GM11168 (cell line): Measurements from ENCODE around the gene IP6K3.

Source experiments
- in situ Hi-C: fragments of 300-500 bp; cut with MboI; formaldehyde crosslinking; loops from one replicate; pipeline ENCODE4 v1.12.0; 2022; ENCODE audit warnings: low sequenced_read_pairs; ENCODE audit not compliant: unreplicated experiment

Gene IP6K3

DNA sequence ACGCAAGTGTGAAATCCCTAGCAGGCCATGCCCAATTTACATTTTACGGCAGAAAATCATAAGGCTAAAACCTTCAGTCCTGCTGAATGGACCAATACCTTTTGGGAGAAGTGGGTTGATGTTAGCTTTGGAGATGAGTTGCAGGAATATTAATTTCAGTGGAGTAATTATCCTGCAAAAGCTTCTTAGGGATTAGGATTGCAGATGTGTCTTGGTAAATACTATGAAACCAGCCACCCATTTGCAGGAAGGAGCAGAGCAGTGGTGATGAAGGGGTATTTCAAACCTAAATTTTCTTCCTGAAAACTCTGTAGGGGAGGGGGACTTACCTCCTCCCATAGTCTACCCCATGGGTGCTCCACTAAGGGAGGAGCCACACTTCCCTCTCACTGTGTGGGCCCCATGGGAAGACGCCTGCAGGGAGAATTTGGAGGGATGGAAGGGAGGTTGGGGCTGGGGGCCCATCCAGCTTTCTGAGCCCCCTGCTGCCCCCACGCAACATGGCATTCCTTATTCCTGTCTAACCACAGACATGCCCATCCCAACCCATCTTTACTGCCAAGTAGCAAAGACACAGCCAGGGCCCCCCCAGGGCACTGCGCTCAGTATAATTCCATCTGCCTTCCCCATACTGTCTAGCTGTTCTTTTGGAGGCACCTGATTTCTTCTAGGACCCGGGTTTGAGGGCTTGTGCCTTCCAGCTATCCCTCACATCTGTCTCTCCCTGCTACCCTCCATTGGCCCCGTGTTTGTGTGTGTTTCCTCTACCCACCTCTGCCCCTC lies 20.6 kb downstream of the IP6K3 start:
- in situ Hi-C loops, result no loop called here

GRCh38 chr6:33725222-33725621 lies 21.5 kb downstream of the IP6K3 start:
- in situ Hi-C loops, result no loop called here

DNA sequence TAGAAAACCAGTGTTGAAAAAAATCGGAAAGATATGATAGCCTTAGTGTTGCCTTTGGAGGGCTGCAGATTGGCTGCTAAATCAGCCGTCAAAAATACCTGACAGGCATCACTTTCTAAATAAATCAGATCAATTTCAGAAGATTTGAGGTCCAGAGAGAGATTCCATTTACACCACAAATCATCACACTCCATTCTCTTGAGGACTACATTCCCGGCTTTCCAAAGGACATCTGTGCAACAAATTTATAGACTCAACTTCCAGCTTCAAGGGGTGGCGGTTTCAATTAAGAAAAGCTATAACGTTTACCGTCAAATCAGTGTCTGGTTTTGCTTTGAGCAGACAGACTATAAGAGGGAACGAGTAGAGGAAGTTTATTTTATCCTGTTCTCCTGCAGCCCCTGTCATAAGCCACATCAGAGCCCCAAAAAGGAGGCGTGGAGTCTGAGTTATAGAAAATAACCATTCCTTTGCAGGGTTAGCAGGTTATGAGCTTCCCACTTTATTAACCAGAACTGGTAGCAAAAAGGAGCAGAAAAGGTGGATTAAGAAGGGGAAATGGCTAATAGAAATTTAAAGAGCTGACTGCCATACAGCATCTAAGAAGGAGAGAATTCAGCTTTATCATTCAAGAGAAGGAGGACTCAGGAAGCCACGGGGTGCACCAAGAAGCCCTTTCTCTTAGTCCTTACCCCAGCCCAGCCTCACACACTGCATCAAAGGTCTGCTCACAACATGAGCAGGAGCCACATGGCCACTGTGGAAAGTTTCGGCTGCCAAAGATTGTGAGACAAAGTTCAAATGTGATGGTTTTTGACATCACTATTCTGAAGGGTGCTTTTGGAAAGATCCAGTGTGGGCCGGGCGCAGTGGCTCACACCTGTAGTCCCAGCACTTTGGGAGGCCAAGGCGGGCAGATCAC lies 22.3 kb downstream of the IP6K3 start:
- in situ Hi-C loops, result no loop called here

DNA sequence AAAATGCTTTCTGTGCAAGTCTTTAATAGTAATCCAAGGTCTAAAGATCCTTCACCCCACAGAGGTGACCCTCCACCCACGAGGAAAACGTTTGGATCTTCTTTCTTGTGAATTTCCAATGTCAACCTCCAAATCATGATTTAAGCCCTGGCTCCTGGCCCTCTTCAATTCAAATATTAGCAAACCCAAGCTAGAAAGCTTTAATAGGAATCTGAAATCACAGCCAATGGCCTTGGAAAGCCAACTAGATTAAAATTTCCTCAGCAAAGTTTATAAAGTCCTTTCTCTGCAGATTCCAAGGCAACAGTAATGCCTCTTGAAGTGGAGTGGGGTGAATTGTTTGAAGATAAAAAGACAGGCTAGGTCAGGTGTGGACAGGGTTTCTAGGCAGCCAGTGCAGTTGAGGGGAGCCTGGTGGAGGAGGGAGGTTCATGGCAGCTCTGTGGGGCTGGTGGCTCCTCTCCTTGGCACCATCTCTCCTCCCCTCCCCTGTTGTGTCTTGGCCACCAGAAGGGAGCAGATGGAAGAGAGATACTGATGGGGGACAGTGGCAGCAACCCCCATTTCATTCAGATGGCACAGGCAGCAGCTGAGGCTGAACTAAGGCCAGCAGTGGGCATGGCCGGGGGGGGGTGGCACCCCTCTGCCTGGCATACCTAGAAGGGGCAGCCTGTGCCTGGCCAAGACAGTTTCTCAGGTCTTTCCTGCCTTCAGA lies 23.2 kb downstream of the IP6K3 start:
- in situ Hi-C loops, result no loop called here

- in situ Hi-C loops, result no loop called here
Measured at GRCh38 chr6:33722103-33722623, 24.5 kb downstream of the IP6K3 start.

- in situ Hi-C loops, result no loop called here
Measured at GRCh38 chr6:33721508-33721907, 25.2 kb downstream of the IP6K3 start.

DNA sequence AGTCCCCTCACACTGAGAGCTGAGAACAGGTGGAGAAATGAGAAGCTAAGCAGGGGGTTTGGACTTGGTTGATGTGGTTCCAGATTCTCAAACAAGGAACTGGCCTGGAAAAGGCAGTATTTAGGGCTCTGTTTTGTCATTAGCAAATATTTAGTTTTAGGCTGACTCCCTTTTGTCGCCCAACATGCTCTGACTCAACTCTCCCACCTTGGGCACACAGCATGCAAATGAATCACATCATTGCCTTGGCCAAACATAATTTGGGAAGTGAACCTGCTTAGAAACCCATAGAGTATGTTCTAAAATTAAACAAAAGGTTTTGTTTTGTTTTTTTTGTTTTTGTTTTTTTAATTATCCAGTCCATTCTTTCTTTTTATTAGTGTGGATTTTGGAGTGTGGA lies 25.7 kb downstream of the IP6K3 start:
- in situ Hi-C loops, result no loop called here

DNA sequence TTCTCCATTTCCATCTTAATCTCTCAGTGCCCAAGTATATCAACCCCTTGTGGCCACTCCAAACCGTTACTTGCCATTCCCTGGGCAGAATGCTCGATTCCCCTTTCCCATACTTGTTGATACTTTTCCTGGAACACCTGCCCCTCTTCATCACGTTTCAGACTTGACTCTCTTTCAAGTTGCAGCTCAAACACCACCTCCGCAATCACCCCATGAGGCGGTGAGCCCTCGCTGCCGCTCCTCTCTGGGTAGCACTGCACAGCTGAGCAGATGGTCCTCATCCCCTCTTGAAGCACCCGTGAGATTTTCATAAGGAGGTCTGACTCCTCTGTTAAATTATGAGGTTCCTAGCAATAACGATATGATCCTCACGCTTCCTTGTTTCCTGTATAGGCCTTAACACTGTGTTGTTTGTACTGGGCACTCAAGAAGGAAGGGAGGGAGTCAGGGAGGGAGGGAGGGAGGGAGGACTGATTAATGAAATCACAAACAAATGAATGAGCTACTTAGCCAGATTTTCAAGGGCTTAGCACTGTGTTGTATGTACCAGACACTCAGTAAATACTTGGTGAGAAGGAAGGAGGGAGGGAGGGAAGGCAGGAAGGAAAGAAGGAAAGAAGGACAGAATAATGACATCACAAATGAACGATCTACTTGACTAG lies 27.2 kb downstream of the IP6K3 start:
- in situ Hi-C loops, result loop anchor here (10.0 kb wide), 1 partner anchor 45 kb away; no protein-coding TSS in a partner anchor

- in situ Hi-C loops, result loop anchor here (10.0 kb wide), 1 partner anchor 46 kb away; no protein-coding TSS in a partner anchor
Measured at GRCh38 chr6:33718713-33719112, 28.0 kb downstream of the IP6K3 start.

GRCh38 chr6:33717934-33718455 lies 28.7 kb downstream of the IP6K3 start:
- in situ Hi-C loops, result loop anchor here (10.0 kb wide), 1 partner anchor 47 kb away; no protein-coding TSS in a partner anchor

DNA sequence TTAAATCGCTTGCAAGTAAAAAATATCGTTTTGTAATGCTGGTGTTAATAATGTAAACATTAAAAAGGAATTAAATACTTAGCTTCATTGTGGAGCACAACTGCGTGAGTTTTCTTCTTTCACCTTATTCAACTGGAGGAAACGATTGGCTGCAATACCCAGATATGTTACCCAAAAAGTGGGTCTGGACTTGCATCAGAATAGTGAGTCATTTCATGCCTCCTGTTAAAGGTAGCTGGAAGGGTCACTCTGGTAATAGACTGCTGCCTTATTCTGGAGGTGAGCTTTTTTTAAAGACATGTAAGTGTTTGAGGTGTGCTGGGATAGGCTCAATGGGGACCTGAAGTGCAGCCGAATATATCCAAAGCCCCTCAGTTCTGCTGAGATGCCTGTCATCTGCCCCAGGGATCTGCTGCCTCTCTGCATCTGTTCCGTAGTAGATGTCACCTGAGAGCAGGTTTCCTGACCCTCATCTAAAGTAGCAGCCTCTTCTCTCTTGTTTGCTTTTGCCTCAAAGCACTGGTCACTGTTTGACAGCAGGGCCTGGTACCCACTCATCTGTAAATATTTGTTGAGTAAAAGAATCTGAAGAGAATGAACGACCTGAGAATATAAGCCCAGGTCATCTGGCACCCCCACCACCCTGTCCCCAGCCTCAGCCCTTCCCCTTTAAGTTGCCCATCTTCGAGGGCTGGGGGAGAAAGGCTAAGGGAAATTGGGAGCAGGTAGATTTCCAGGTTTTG lies 29.6 kb downstream of the IP6K3 start:
- in situ Hi-C loops, result loop anchor here (10.0 kb wide), 1 partner anchor 48 kb away; no protein-coding TSS in a partner anchor

GRCh38 chr6:33716379-33716778 lies 30.3 kb downstream of the IP6K3 start:
- in situ Hi-C loops, result loop anchor here (10.0 kb wide), 1 partner anchor 48 kb away; no protein-coding TSS in a partner anchor

DNA sequence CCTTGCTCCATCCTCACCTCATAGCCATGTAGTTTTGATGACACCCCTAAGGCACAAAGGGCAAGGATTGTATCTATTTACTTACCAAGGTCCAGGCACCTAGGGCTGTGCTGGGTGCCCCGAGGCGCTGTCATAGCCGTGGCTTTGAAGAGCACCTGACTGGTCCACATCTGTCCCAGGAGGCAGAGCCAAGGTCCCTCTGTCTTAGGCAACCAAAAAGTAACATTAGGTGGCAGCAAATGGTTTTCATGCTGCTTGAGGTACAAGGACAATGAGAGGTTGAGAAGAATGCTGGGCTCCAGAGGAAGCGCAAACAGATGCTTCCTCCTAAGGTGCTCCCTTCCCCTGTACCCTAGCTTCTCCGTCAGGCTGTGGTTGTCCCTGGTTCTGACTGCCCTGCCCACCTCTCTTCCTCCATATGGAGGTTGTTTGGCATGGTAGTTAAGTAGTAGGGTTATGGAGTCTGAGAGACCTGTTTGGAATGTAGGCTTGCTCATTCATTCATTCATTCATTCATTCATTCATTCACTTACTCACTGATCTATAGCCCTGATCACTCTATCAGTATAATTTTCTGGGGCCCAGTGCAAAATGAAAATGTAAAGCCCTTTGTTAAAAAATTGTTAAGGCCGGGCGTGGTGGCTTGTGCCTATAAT lies 32.2 kb downstream of the IP6K3 start:
- in situ Hi-C loops, result loop anchor here (10.0 kb wide), 1 partner anchor 50 kb away; no protein-coding TSS in a partner anchor

- in situ Hi-C loops, result loop anchor here (10.0 kb wide), 1 partner anchor 51 kb away; no protein-coding TSS in a partner anchor
Measured at GRCh38 chr6:33713786-33714185, 32.9 kb downstream of the IP6K3 start.

DNA sequence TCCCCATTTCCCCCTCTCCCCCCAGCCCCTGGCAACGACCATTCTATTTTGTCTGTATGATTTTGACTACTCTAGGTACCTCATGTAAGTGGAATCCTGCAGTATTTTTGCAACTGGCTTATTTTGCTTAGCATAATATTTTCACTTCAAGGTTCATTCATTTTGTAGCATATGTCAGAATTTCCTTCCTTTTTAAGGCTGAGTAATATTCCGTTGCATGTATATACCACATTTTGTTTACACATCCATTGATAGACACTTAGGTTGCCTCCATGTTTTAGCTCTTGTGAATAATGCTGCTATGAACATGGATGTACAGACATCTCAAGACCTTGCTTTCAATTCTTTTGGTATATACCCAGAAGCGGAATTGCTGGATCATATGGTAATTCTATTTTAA lies 33.8 kb downstream of the IP6K3 start:
- in situ Hi-C loops, result loop anchor here (10.0 kb wide), 1 partner anchor 52 kb away; no protein-coding TSS in a partner anchor

GRCh38 chr6:33711140-33712129 lies 35.3 kb downstream of the IP6K3 start, which contains the start of gene UQCC2:
Gene UQCC2, minus strand, starts transcription at chr6:33711700. Its CDS starts 14 bp downstream, at chr6:33711686.
- in situ Hi-C loops, result loop anchor here (10.0 kb wide), 1 partner anchor 53 kb away; no protein-coding TSS in a partner anchor
